Progenitor cell of endocrine pancreas (in vitro differentiated cells): ENCODE results near the gene LSAMP. TPM values are rescaled to one million over a fixed set of nuclear protein-coding genes. Genes with fewer than 3 reads are reported as not detected.

Experiments
- DNase-seq: peaks from one replicate; pipeline ENCODE4 v3.0.0; 2021; ENCODE audit warnings: low spot score; ENCODE audit not compliant: unreplicated experiment
- H3K27ac Mint-ChIP-seq: 2 replicates; pipeline ENCODE4 v1.8.0; 2021; ENCODE audit warnings: mild to moderate bottlenecking, moderate library complexity, mixed read lengths
- H3K27me3 Mint-ChIP-seq: 2 replicates; pipeline ENCODE4 v1.8.0; 2021; ENCODE audit warnings: mixed read lengths
- H3K36me3 Mint-ChIP-seq: 2 replicates; pipeline ENCODE4 v1.8.0; 2022; ENCODE audit warnings: mixed read lengths; ENCODE audit not compliant: insufficient read depth
- H3K4me1 Mint-ChIP-seq: 2 replicates; pipeline ENCODE4 v1.8.0; 2021; ENCODE audit warnings: low read depth, mixed read lengths
- H3K4me3 Mint-ChIP-seq: 2 replicates; pipeline ENCODE4 v1.8.0; 2021; ENCODE audit warnings: low read depth, mild to moderate bottlenecking, moderate library complexity, mixed read lengths
- H3K9me3 Mint-ChIP-seq: 2 replicates; pipeline ENCODE4 v1.8.0; 2021; ENCODE audit warnings: low read depth, mixed read lengths
- long read RNA-seq: library from polyadenylated mRNA; unstranded; transcript quantifications from one replicate; pipeline ENCODE4 v2.0.0, GENCODE V29; 2020
- total RNA-seq: library from RNA; stranded (reverse); gene quantifications from 2 replicates; pipeline ENCODE4 v1.2.1, GENCODE V29; 2021
- TF ChIP-seq, protein P1 (sequence below): fragments of 200-600 bp; sonication (generic); IDR thresholded peaks from one replicate; pipeline ENCODE4 v1.5.0; 2021; ENCODE audit warnings: antibody characterized with exemption, mild to moderate bottlenecking; ENCODE audit not compliant: unreplicated experiment

Gene LSAMP
- total RNA-seq, result 20.7 and 23.4 TPM in 2 replicates
- long read RNA-seq, partial matches to known transcripts, result 0 of 9 reads
- long read RNA-seq, other reads (novel, unspliced or antisense), result 9 of 9 reads

DNA sequence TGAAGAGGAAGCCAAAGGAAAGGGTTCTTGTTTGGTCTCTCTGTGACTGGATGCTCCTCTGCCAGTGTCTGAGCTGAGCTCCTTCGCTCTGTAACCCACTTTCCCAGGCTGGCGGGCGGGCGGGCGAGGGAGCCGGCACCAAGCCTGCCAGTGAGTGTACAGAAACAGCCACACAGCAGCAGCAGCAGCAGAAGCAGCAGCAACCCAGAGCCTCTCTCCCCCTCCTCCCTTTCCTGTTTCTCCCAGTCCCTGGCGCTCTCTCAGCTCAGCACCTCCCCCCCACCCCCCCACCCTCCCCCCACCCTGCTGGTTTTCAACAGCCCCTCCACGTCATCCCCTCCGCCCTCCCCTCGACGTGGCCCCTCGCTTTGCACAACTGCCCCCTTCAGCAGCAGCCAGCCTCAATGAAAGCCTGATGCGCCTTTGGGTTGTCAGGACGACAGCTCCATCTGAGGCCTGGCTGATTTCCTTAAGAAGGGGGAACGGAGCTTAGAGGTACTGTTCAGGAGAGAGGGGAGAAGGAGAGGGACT lies at the start of gene LSAMP:
Gene LSAMP (minus strand): TSS at position 177 of the 531 bp plus-strand sequence.
- H3K4me1 Mint-ChIP-seq, result peaks cover 33% of the 10 kb centered on the region
- H3K9me3 Mint-ChIP-seq, result no peaks in the 10 kb centered on the region
- no peak for DNase-seq
- H3K36me3 Mint-ChIP-seq, result no peaks in the 10 kb centered on the region
- H3K27ac Mint-ChIP-seq, result peak within 1 kb of the TSS; percentile 46
- peak within 1 kb of the TSS; percentile 70 for H3K4me3 Mint-ChIP-seq
- TF ChIP-seq, protein P1, sequence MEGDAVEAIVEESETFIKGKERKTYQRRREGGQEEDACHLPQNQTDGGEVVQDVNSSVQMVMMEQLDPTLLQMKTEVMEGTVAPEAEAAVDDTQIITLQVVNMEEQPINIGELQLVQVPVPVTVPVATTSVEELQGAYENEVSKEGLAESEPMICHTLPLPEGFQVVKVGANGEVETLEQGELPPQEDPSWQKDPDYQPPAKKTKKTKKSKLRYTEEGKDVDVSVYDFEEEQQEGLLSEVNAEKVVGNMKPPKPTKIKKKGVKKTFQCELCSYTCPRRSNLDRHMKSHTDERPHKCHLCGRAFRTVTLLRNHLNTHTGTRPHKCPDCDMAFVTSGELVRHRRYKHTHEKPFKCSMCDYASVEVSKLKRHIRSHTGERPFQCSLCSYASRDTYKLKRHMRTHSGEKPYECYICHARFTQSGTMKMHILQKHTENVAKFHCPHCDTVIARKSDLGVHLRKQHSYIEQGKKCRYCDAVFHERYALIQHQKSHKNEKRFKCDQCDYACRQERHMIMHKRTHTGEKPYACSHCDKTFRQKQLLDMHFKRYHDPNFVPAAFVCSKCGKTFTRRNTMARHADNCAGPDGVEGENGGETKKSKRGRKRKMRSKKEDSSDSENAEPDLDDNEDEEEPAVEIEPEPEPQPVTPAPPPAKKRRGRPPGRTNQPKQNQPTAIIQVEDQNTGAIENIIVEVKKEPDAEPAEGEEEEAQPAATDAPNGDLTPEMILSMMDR, result no peak
- H3K27me3 Mint-ChIP-seq, result peaks cover 36% of the 10 kb centered on the region

DNA sequence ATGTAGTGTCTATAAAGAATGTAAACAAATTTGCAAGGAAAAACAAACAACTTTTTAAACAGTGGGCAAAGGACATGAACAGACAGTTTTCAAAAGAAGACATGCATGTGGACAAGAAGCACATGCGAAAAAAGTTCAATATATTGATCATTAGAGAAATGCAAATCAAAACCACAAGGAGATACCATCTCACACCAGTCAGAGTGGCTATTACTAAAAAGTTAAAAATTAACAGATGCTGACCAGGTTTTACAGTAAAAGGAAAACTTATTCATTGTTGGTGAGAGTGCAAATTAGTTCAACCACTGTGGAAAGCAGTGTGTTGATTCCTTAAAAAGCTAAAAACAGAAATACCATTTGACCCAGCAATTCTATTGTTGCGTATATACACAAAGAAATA lies 47.1 kb upstream of the LSAMP start:
- Mint-ChIP-seq H3K36me3 (no peaks in the 10 kb centered on the region), H3K27me3 (no peaks in the 10 kb centered on the region), H3K9me3 (peaks cover 14% of the 10 kb centered on the region), H3K4me3 (no peak overlapping the region), H3K27ac (no peak overlapping the region), H3K4me1 (peaks cover 2% of the 10 kb centered on the region)
- TF ChIP-seq, protein P1, result no peak
- no peak for DNase-seq

DNA sequence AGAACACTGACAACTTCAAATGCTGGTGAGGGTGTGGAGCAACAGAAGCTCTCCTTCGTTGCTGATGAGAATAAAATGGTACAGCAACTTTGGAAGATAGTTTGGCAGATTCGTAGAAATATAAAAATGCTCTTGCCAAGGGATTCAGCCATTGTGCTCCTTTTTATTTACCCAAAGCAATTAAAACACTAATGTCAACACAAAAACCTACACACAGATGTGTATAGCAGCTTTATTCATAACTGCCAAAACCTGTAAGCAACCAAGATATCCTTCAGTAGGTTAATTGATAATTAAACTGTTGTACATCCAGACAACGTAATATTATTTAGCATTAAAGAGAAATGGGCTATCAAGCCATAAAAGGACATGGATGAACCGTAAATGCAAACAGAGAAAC lies 37.8 kb upstream of the LSAMP start:
- Mint-ChIP-seq H3K4me3 (no peak overlapping the region), H3K36me3 (peaks cover 3% of the 10 kb centered on the region), H3K9me3 (peaks cover 18% of the 10 kb centered on the region), H3K27ac (no peak overlapping the region), H3K4me1 (no peaks in the 10 kb centered on the region), H3K27me3 (no peaks in the 10 kb centered on the region)
- DNase-seq, result no peak
- TF ChIP-seq, protein P1, result no peak

DNA sequence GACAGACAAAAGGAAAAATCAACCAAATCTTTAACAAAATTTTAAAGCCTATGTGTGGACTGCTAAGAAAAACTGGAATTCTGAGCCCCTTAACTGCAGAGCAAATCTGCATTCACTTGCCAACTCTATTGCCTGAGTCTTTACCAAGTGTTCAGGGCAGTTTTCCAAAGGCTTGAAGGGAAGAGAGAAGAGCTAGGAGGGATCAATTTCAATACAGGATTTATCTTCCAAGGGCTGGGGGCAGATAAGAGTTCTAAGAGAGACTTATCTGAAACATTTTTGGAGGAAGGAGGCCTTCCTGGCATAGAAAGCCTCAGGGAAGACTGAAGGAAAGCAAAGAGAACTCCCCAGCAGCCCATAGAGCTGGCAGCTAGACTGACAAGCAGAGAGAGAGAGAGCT lies 31.4 kb upstream of the LSAMP start:
- Mint-ChIP-seq H3K27ac (no peak overlapping the region), H3K36me3 (peaks cover 6% of the 10 kb centered on the region)
- no peak for DNase-seq

DNA sequence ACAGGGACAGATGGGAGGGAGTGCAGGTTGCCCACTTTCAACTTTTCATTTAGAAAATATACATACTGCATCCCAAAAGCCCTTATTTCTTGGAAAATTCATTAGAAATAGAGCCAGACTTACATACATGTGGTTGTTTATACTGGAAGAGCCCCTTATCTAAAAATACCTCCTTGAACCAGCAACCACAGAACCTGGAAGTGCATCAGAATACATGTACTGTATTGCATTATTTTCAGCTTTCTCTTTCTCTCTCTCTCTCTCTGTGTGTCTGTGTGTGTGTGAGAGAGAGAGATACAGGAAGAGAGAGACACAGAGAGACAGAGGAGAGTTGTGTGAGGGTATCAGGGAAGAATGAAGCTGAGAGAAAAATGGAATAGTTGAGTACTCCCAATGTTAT lies 29.5 kb upstream of the LSAMP start:
- Mint-ChIP-seq H3K36me3 (peaks cover 6% of the 10 kb centered on the region), H3K4me3 (no peak overlapping the region), H3K27me3 (no peaks in the 10 kb centered on the region), H3K4me1 (peaks cover 15% of the 10 kb centered on the region), H3K9me3 (peaks cover 18% of the 10 kb centered on the region), H3K27ac (peak overlapping the region; percentile 60)
- DNase-seq, result no peak
- TF ChIP-seq, protein P1, result no peak

More for the DNA sequence above, 31.4 kb upstream of the LSAMP start:
- Mint-ChIP-seq H3K4me1 (peaks cover 15% of the 10 kb centered on the region), H3K9me3 (peaks cover 20% of the 10 kb centered on the region), H3K4me3 (no peak overlapping the region), H3K27me3 (no peaks in the 10 kb centered on the region)
- TF ChIP-seq, protein P1, result no peak
